Measurements from ENCODE around the gene PABPC4L. TPM values are rescaled to one million over a fixed set of nuclear protein-coding genes. Genes with fewer than 3 reads are reported as not detected.
A peak's percentile ranks its signal among the peaks of the same experiment; 100 is the strongest.
"Not testable (repeated sequence)": the region's sequence is repeated elsewhere in the genome, so short reads cannot be mapped to it uniquely, and the experiment has no call there.

PABPC4L gene
- total RNA-seq, 1 donor from 2014 or later = 3.7 TPM

DNA sequence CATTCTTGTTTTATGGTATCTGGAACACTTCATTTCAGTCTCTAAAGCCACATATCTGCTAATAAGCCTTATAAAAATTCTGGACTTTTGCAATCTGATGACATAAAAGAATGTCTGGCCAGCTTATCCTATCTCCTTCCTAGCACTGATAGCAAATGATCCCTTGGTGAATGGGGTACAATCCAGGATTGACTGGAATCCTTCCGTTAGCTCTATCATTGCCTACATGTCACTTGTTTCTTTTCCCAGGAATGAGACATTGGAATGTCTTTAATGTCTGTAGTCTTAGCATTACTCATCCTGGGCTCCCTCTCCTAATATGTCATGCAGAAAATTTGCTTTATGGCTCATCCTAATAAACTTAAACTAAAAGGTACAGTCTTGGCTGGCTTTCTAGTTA, 14.8 kb upstream of the PABPC4L start:
- Histone ChIP-seq H3K9me3 (no peaks in the 10 kb centered on the region), H3K36me3 (no peaks in the 10 kb centered on the region), H3K27ac (no peak overlapping the region), H3K4me3 (no peak overlapping the region), H3K4me1 (no peaks in the 10 kb centered on the region), H3K27me3 (no peaks in the 10 kb centered on the region)
- intact Hi-C loops (cut with DNase I) = no loop called here
- TF ChIP-seq, protein P1, sequence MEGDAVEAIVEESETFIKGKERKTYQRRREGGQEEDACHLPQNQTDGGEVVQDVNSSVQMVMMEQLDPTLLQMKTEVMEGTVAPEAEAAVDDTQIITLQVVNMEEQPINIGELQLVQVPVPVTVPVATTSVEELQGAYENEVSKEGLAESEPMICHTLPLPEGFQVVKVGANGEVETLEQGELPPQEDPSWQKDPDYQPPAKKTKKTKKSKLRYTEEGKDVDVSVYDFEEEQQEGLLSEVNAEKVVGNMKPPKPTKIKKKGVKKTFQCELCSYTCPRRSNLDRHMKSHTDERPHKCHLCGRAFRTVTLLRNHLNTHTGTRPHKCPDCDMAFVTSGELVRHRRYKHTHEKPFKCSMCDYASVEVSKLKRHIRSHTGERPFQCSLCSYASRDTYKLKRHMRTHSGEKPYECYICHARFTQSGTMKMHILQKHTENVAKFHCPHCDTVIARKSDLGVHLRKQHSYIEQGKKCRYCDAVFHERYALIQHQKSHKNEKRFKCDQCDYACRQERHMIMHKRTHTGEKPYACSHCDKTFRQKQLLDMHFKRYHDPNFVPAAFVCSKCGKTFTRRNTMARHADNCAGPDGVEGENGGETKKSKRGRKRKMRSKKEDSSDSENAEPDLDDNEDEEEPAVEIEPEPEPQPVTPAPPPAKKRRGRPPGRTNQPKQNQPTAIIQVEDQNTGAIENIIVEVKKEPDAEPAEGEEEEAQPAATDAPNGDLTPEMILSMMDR (IDR thresholded peaks at IDR 0.05) = no peak
- TF ChIP-seq POLR2A (IDR thresholded peaks at IDR 0.05) (no peak), POLR2AphosphoS5 (IDR thresholded peaks at IDR 0.05; ENCODE audit: insufficient read depth in 1 of 2, low read depth in 1 of 2) (no peak)
- no peak for DNase-seq (ENCODE audit: extremely low spot score in 2 of 2)

DNA sequence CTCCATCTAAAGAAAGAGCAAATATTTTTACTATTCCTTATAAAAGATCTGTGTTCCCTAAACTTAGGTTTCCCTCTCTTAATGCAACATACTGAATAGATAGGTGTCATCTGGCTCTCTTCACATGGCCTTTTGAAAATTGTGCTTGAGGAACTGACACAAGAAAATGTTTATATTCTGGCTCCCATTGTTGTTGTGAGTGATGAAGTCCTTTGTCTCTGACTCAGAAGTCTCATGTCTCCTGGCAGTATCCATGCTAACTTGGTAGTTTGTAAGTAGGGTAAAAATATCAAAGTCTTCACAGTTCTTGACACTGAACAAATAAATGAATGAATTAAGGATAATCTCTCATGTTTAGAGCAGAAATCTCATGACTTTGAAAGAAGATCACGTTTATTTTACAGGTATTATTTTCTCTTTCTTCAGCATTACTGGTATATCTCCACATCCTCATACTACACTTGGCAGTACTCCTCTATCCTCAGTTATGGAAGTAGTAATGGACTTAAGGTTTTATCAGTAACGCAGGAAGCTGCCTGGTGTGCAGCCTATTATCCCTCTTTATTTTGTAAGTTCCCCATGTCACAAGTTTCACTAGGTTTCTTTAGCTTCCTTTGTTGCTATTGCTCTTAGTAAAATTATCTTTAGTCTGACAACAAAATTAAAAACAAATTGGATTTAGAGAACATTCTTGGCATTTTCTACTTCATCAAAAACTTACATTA, 14.2 kb upstream of the PABPC4L start:
- H3K4me1 ChIP-seq = no peaks in the 10 kb centered on the region
- TF ChIP-seq POLR2A (IDR thresholded peaks at IDR 0.05) (no peak), POLR2AphosphoS5 (IDR thresholded peaks at IDR 0.05; ENCODE audit: insufficient read depth in 1 of 2, low read depth in 1 of 2) (no peak)
- TF ChIP-seq, protein P1 (IDR thresholded peaks at IDR 0.05) = no peak
- no peaks in the 10 kb centered on the region for H3K27me3 ChIP-seq
- intact Hi-C loops (cut with DNase I) = no loop called here
- no peak overlapping the region for H3K4me3 ChIP-seq
- no peaks in the 10 kb centered on the region for H3K36me3 ChIP-seq
- no peak for DNase-seq (ENCODE audit: extremely low spot score in 2 of 2)
- H3K9me3 ChIP-seq = no peaks in the 10 kb centered on the region
- H3K27ac ChIP-seq = no peak overlapping the region

DNA sequence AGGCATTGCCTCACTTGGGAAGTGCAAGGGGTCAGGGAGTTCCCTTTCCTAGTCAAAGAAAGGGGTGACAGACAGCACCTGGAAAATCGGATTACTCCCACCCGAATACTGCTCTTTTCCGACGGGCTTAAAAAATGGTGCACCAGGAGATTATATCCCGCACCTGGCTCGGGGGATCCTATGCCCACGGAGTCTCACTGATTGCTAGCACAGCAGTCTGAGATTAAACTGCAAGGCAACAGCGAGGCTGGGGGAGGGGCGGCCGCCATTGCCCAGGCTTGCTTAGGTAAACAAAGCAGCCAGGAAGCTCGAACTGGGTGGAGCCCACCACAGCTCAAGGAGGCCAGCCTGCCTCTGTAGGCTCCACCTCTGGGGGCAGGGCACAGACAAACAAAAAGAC, 6.4 kb upstream of the PABPC4L start:
- H3K27me3 ChIP-seq; H3K4me3 ChIP-seq; intact Hi-C loops (cut with DNase I); H3K4me1 ChIP-seq; H3K9me3 ChIP-seq; H3K27ac ChIP-seq; H3K36me3 ChIP-seq; DNase-seq (ENCODE audit: extremely low spot score in 2 of 2): not testable (repeated sequence)

DNA sequence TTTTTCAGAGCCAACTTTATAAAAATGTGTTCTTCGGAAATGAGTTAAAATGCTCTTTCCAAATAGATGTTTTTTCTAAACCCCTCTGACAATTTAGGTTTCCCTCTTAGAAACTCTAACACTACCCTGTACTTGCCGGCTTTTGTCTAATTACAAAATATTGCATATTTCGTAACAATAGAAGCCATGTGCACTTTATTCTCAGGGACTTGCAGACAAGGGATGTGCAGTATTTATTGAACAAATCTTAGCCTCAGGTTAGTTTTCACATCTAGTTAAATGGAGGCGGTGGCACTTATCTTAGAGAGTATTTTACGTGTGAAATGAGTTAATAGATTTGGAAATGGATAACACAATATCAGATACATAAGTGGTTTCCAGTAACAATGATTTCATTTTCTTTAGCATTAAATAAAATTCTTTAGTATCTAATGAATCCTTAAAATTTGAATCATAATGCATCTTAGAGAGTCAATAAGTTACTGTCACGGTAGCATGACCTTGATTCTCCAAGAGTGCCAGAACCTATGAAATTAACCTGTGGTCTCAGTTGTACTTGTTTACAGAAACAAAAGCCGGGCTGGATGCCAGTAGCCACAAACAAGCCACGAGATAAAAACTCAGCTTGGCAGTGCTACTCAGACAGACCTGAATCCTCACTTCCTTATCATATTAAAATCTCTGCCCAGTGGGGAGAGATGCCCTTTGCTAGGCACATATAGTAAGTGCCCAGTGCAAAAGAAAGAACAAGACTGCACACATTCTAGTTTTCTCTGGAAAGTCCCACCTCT, 772 bp upstream of the PABPC4L start:
- intact Hi-C loops (cut with DNase I) = no loop called here
- H3K4me1 ChIP-seq = peaks cover 24% of the 10 kb centered on the region
- no peak overlapping the region for H3K27ac ChIP-seq
- H3K9me3 ChIP-seq = no peaks in the 10 kb centered on the region
- H3K36me3 ChIP-seq = no peaks in the 10 kb centered on the region
- peak overlapping the region; percentile 56 to 62 for H3K4me3 ChIP-seq
- no peaks in the 10 kb centered on the region for H3K27me3 ChIP-seq
- no peak for DNase-seq (ENCODE audit: extremely low spot score in 2 of 2)
- TF ChIP-seq POLR2A (IDR thresholded peaks at IDR 0.05) (no peak), POLR2AphosphoS5 (IDR thresholded peaks at IDR 0.05; ENCODE audit: insufficient read depth in 1 of 2, low read depth in 1 of 2) (no peak)
- TF ChIP-seq, protein P1 (IDR thresholded peaks at IDR 0.05) = no peak

DNA sequence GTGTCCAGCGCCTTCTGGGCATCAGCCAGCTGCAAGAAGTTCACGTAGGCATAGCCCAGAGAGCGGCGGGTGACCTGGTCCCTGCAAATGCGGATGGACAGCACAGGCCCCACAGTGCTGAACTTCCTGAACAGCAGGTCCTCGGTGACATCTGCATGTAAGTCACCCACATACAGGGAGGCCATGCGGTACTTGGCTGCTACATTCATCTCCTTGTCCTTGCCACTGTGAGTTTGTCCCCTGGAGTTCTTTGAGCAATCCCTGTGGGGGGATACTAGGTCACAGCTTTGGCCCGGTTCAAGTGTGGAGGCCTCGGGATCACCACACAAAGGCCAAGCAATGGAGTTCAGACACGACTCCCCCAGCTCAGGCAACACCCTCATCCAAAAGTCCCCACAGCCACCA, 776 bp downstream of the PABPC4L start:
- Histone ChIP-seq H3K9me3 (no peaks in the 10 kb centered on the region), H3K36me3 (no peaks in the 10 kb centered on the region), H3K27me3 (no peaks in the 10 kb centered on the region), H3K4me1 (peaks cover 24% of the 10 kb centered on the region), H3K27ac (peak overlapping the region; percentile 65), H3K4me3 (peak overlapping the region; percentile 56 to 62)
- no peak for TF ChIP-seq POLR2A (IDR thresholded peaks at IDR 0.05)
- TF ChIP-seq, protein P1 (IDR thresholded peaks at IDR 0.05) = no peak
- TF ChIP-seq POLR2AphosphoS5 (IDR thresholded peaks at IDR 0.05; ENCODE audit: insufficient read depth in 1 of 2, low read depth in 1 of 2) = no peak
- intact Hi-C loops (cut with DNase I) = no loop called here
- DNase-seq (ENCODE audit: extremely low spot score in 2 of 2) = peak in 1 of 2 donors; percentile 86

All from vagina (tissue), 2 donors.